HEK293 (cell line): Measurements from ENCODE around the gene PDSS2.

Experiments
- GLI4 ChIP-seq: fragments of 450-650 bp; formaldehyde crosslinking; IDR thresholded peaks from 2 replicates; pipeline ENCODE4 v1.5.1; 2016; ENCODE audit warnings: missing biosample characterization, missing genetic modification characterization
- GLIS2 ChIP-seq: fragments of 450-650 bp; formaldehyde crosslinking; IDR thresholded peaks from 2 replicates; pipeline ENCODE4 v1.5.1; 2016; ENCODE audit warnings: missing biosample characterization, missing genetic modification characterization
- HOXC10 ChIP-seq: sonication (generic); formaldehyde crosslinking; IDR thresholded peaks from 2 replicates; pipeline ENCODE4 v1.8.1; 2023; ENCODE audit warnings: mild to moderate bottlenecking, missing genetic modification reagents
- HOXD13 ChIP-seq: sonication (generic); formaldehyde crosslinking; IDR thresholded peaks from 2 replicates; pipeline ENCODE4 v1.8.0; 2022; ENCODE audit warnings: missing genetic modification reagents, borderline replicate concordance
- KLF1 ChIP-seq: fragments of 450-650 bp; formaldehyde crosslinking; IDR thresholded peaks from 2 replicates; pipeline ENCODE4 v1.5.1; 2016; ENCODE audit warnings: missing biosample characterization, missing genetic modification characterization
- KLF10 ChIP-seq: fragments of 450-650 bp; IDR thresholded peaks from 2 replicates; pipeline ENCODE4 v1.5.1; 2018; ENCODE audit warnings: missing biosample characterization, mild to moderate bottlenecking, missing genetic modification characterization
- KLF8 ChIP-seq: fragments of 450-650 bp; formaldehyde crosslinking; IDR thresholded peaks from 2 replicates; pipeline ENCODE4 v1.5.1; 2016; ENCODE audit warnings: missing biosample characterization, missing genetic modification characterization
- MEIS1 ChIP-seq: sonication (generic); formaldehyde crosslinking; IDR thresholded peaks from 2 replicates; pipeline ENCODE4 v1.8.1; 2022; ENCODE audit warnings: missing genetic modification reagents, mild to moderate bottlenecking, borderline replicate concordance
- PBX3 ChIP-seq: sonication (generic); formaldehyde crosslinking; IDR thresholded peaks from 2 replicates; pipeline ENCODE4 v1.8.1; 2022; ENCODE audit warnings: mild to moderate bottlenecking, moderate library complexity, missing genetic modification reagents
- PRDM6 ChIP-seq: fragments of 450-650 bp; formaldehyde crosslinking; IDR thresholded peaks from 2 replicates; pipeline ENCODE4 v1.5.1; 2017; ENCODE audit warnings: missing biosample characterization, missing genetic modification characterization
- REPIN1 ChIP-seq: fragments of 450-650 bp; formaldehyde crosslinking; IDR thresholded peaks from 2 replicates; pipeline ENCODE4 v1.5.1; 2017; ENCODE audit warnings: missing biosample characterization, missing genetic modification characterization, low read depth
- ZBTB7A ChIP-seq: fragments of 450-650 bp; formaldehyde crosslinking; IDR thresholded peaks from 2 replicates; pipeline ENCODE4 v1.5.1; 2016; ENCODE audit warnings: low read depth, missing biosample characterization, missing genetic modification characterization
- ZFP3 ChIP-seq: fragments of 450-650 bp; formaldehyde crosslinking; IDR thresholded peaks from 2 replicates; pipeline ENCODE4 v1.5.1; 2016; ENCODE audit warnings: low read depth, missing biosample characterization, missing genetic modification characterization
- ZNF114 ChIP-seq: fragments of 450-650 bp; formaldehyde crosslinking; IDR thresholded peaks from 2 replicates; pipeline ENCODE4 v1.5.0; 2017; ENCODE audit warnings: missing biosample characterization, missing genetic modification characterization
- ZNF140 ChIP-seq: fragments of 450-650 bp; formaldehyde crosslinking; IDR thresholded peaks from 2 replicates; pipeline ENCODE4 v1.5.1; 2016; ENCODE audit warnings: missing biosample characterization, missing genetic modification characterization
- ZNF157 ChIP-seq: fragments of 450-650 bp; formaldehyde crosslinking; IDR thresholded peaks from 2 replicates; pipeline ENCODE4 v1.5.1; 2016; ENCODE audit warnings: missing biosample characterization, missing genetic modification characterization
- ZNF16 ChIP-seq: fragments of 450-650 bp; formaldehyde crosslinking; IDR thresholded peaks from 2 replicates; pipeline ENCODE4 v1.5.1; 2016; ENCODE audit warnings: low read depth, missing biosample characterization, missing genetic modification characterization
- ZNF239 ChIP-seq: fragments of 450-650 bp; formaldehyde crosslinking; IDR thresholded peaks from 2 replicates; pipeline ENCODE4 v1.5.1; 2016; ENCODE audit warnings: missing biosample characterization, missing genetic modification characterization
- ZNF302 ChIP-seq: fragments of 450-650 bp; formaldehyde crosslinking; IDR thresholded peaks from 2 replicates; pipeline ENCODE4 v1.5.1; 2016; ENCODE audit warnings: missing biosample characterization, missing genetic modification characterization, low read depth
- ZNF341 ChIP-seq: fragments of 450-650 bp; formaldehyde crosslinking; IDR thresholded peaks from 2 replicates; pipeline ENCODE4; 2016; ENCODE audit warnings: low read depth, missing biosample characterization, missing genetic modification characterization
- ZNF37A ChIP-seq: fragments of 450-650 bp; IDR thresholded peaks from 2 replicates; pipeline ENCODE4 v1.5.1; 2018; ENCODE audit warnings: missing biosample characterization, missing genetic modification characterization
- ZNF398 ChIP-seq: fragments of 450-650 bp; formaldehyde crosslinking; IDR thresholded peaks from 2 replicates; pipeline ENCODE4 v1.5.1; 2017; ENCODE audit warnings: missing biosample characterization, missing genetic modification characterization
- ZNF473 ChIP-seq: fragments of 450-650 bp; formaldehyde crosslinking; IDR thresholded peaks from 2 replicates; pipeline ENCODE4 v1.5.1; 2017; ENCODE audit warnings: missing biosample characterization, missing genetic modification characterization
- ZNF48 ChIP-seq: fragments of 450-650 bp; formaldehyde crosslinking; IDR thresholded peaks from 2 replicates; pipeline ENCODE4 v1.5.1; 2016; ENCODE audit warnings: missing biosample characterization, missing genetic modification characterization
- ZNF596 ChIP-seq: fragments of 450-650 bp; IDR thresholded peaks from 2 replicates; pipeline ENCODE4 v1.5.0; 2018; ENCODE audit warnings: missing biosample characterization, mild to moderate bottlenecking, missing genetic modification characterization, moderate library complexity
- ZNF621 ChIP-seq: fragments of 450-650 bp; formaldehyde crosslinking; IDR thresholded peaks from 2 replicates; pipeline ENCODE4 v1.5.1; 2017; ENCODE audit warnings: missing biosample characterization, missing genetic modification characterization
- ZNF677 ChIP-seq: fragments of 450-650 bp; IDR thresholded peaks from 2 replicates; pipeline ENCODE4 v1.5.0; 2018; ENCODE audit warnings: missing biosample characterization, mild to moderate bottlenecking, missing genetic modification characterization, moderate library complexity
- ZNF747 ChIP-seq: fragments of 450-650 bp; formaldehyde crosslinking; IDR thresholded peaks from 2 replicates; pipeline ENCODE4 v1.5.1; 2016; ENCODE audit warnings: missing biosample characterization, missing genetic modification characterization
- ZNF785 ChIP-seq: fragments of 450-650 bp; formaldehyde crosslinking; IDR thresholded peaks from 2 replicates; pipeline ENCODE4 v1.5.1; 2016; ENCODE audit warnings: missing biosample characterization, missing genetic modification characterization
- ZNF792 ChIP-seq: fragments of 450-650 bp; formaldehyde crosslinking; IDR thresholded peaks from 2 replicates; pipeline ENCODE4 v1.5.1; 2016; ENCODE audit warnings: missing biosample characterization, missing genetic modification characterization
- ZSCAN18 ChIP-seq: fragments of 450-650 bp; formaldehyde crosslinking; IDR thresholded peaks from 2 replicates; pipeline ENCODE4 v1.5.1; 2016; ENCODE audit warnings: missing biosample characterization, missing genetic modification characterization
- ZSCAN30 ChIP-seq: fragments of 450-650 bp; IDR thresholded peaks from 2 replicates; pipeline ENCODE4 v1.5.1; 2018; ENCODE audit warnings: missing biosample characterization, mild to moderate bottlenecking, missing genetic modification characterization, moderate library complexity
- TF ChIP-seq, protein P1 (sequence below): fragments of 450-650 bp; formaldehyde crosslinking; IDR thresholded peaks from 2 replicates; pipeline ENCODE4 v1.5.1; 2016; ENCODE audit warnings: missing biosample characterization, missing genetic modification characterization

PDSS2 gene

GRCh38 chr6:107493158-107494057, 34.0 kb upstream of the PDSS2 start (continued):
- TF ChIP-seq PRDM6 (tag by site-specific recombination) (peak; percentile 88), GLIS2 (peak; percentile 76), PBX3 (CRISPR knock-in tag) (no peak), ZNF398 (peak; percentile 91), HOXD13 (CRISPR knock-in tag) (peak; percentile 70; the same call in 1 of the 2 replicates), ZNF114 (tag by site-specific recombination) (no peak), ZNF157 (tag by site-specific recombination) (no peak), ZNF37A (tag by site-specific recombination) (no peak), ZNF48 (no peak), ZNF473 (no peak), ZBTB7A (tag by site-specific recombination) (no peak), ZNF621 (tag by site-specific recombination) (no peak), HOXC10 (CRISPR knock-in tag) (no peak), ZNF596 (tag by site-specific recombination) (peak; percentile 89), REPIN1 (tag by site-specific recombination) (no peak), ZNF747 (tag by site-specific recombination) (no peak), KLF10 (tag by site-specific recombination) (no peak; the same call in 1 of the 2 replicates), ZNF239 (no peak), ZNF785 (tag by site-specific recombination) (no peak), ZFP3 (tag by site-specific recombination) (no peak), ZSCAN18 (tag by site-specific recombination) (no peak), GLI4 (tag by site-specific recombination) (no peak), MEIS1 (CRISPR knock-in tag) (no peak), ZNF341 (tag by site-specific recombination) (peak; percentile 54), ZNF677 (no peak), ZNF140 (tag by site-specific recombination) (no peak), ZNF792 (tag by site-specific recombination) (peak; percentile 100), KLF1 (tag by site-specific recombination) (no peak), ZSCAN30 (tag by site-specific recombination) (0 out of 2 replicates have a peak, but pooled peaks have one; percentile 87), ZNF302 (tag by site-specific recombination) (no peak), ZNF16 (tag by site-specific recombination) (no peak), KLF8 (tag by site-specific recombination) (peak; percentile 75; the same call in 1 of the 2 replicates)
- TF ChIP-seq, protein P1, sequence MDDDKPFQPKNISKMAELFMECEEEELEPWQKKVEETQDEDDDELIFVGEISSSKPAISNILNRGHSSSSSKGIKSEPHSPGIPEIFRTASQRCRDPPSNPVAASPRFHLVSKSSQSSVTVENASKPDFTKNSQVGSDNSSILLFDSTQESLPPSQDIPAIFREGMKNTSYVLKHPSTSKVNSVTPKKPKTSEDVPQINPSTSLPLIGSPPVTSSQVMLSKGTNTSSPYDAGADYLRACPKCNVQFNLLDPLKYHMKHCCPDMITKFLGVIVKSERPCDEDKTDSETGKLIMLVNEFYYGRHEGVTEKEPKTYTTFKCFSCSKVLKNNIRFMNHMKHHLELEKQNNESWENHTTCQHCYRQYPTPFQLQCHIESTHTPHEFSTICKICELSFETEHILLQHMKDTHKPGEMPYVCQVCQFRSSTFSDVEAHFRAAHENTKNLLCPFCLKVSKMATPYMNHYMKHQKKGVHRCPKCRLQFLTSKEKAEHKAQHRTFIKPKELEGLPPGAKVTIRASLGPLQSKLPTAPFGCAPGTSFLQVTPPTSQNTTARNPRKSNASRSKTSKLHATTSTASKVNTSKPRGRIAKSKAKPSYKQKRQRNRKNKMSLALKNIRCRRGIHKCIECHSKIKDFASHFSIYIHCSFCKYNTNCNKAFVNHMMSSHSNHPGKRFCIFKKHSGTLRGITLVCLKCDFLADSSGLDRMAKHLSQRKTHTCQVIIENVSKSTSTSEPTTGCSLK, result no peak
